ENCODE data around the gene SPIRE1.

The SPIRE1 gene

DNA sequence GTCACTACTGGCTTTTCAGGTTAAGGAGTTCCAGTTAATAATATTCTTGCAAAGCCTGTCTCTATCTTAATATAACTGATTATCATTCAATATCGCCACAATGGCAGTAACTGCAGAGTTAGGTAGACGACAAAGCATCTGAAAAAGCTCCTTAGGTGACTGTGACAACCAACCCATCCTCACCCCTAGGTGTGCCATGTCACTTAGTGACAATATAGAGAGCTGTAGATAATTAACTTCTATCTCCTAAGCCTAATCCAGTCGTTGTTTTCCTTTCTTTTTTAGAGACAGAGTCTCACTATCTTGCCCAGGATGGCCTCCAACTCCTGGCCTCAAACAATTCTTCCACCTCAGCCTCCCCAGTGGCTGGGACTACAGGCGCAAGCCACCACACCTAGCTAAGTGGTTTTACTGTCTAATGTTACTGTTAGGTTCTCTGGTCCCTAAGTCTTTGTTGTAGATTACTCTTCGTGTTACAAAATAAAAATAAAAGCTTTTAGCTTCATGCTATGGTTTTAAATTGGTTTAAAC is 65.2 kb downstream of the SPIRE1 start:
- DNase-seq (ENCODE audit: low read depth), result no peak
- H3K4me3 ChIP-seq (ENCODE audit: low read depth, low read length), result no peak overlapping the region
- TF ChIP-seq CTCF (IDR thresholded peaks at IDR 0.05; ENCODE audit: control insufficient read depth, extremely low read depth, insufficient read depth), result no peak

- H3K4me3 ChIP-seq (ENCODE audit: low read depth, low read length), result peak overlapping the region; percentile 19; the same call in 1 of the 2 replicates
- peak; percentile 96 for DNase-seq (ENCODE audit: low read depth)
- no peak for TF ChIP-seq CTCF (IDR thresholded peaks at IDR 0.05; ENCODE audit: control insufficient read depth, extremely low read depth, insufficient read depth)
Measured at GRCh38 chr18:12589448-12589847, 68.5 kb downstream of the SPIRE1 start.

- TF ChIP-seq CTCF (IDR thresholded peaks at IDR 0.05; ENCODE audit: control insufficient read depth, extremely low read depth, insufficient read depth), result no peak
- no peak for DNase-seq (ENCODE audit: low read depth)
- no peak overlapping the region for H3K4me3 ChIP-seq (ENCODE audit: low read depth, low read length)
Measured at GRCh38 chr18:12586956-12587355, 71.0 kb downstream of the SPIRE1 start.

DNA sequence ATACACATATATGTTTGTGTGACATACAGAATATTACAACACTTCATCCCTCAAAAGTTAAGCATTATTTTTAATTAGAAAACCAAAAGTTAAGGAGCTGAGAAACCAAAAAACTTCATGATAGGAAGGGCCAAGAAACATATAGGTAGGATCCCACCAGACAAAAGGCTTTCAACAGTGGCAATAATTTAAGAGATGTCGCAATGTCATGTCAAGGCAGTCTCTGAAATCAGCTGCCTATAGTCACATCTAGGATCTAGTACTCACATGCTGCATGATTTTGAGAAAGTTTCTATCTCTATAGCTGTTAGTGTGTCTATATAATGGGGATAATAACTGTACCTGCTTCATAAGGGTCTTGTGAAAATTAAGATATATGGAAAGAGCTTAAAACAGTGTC is 72.7 kb downstream of the SPIRE1 start:
- H3K4me3 ChIP-seq (ENCODE audit: low read depth, low read length), result no peak overlapping the region
- no peak for TF ChIP-seq CTCF (IDR thresholded peaks at IDR 0.05; ENCODE audit: control insufficient read depth, extremely low read depth, insufficient read depth)
- DNase-seq (ENCODE audit: low read depth), result no peak

DNA sequence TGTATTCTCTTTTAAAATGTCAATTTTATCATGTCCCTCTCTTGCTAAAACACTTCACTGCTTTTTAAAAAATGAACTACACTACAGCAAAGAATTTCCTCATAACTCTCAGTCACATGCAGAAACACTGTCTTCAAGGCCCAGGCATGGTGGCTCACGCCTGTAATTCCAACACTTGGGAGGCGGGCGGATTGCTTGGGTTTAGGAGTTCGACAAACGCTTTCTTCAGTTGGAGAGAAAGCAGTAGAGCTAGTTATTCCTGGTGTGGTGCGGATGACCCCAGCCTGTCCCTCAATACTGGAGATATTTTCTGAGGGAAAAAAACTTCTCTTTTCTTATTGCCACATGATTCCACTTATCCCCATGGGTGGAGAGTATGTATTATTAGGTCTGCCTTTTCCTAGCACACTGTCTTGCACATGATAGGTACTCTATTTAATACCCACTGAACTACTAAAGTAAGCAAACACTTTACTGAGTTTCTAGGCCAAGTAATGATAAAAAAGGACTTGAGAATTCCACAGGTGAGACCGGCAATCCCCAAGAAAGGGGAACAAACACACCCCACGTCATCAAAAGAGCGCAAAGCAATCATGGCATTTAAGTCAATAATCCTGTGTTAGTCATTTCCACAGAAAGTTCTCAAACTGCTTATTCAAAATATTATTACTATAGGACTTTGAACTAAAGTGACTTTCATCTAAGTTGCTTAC is 77.1 kb downstream of the SPIRE1 start:
- no peak for TF ChIP-seq CTCF (IDR thresholded peaks at IDR 0.05; ENCODE audit: control insufficient read depth, extremely low read depth, insufficient read depth)
- no peak for DNase-seq (ENCODE audit: low read depth)
- no peak overlapping the region for H3K4me3 ChIP-seq (ENCODE audit: low read depth, low read length)

- no peak for DNase-seq (ENCODE audit: low read depth)
- TF ChIP-seq CTCF (IDR thresholded peaks at IDR 0.05; ENCODE audit: control insufficient read depth, extremely low read depth, insufficient read depth), result no peak
- no peak overlapping the region for H3K4me3 ChIP-seq (ENCODE audit: low read depth, low read length)
Measured at GRCh38 chr18:12579775-12580174, 78.1 kb downstream of the SPIRE1 start.

GRCh38 chr18:12577848-12578247 is 80.1 kb downstream of the SPIRE1 start:
- TF ChIP-seq CTCF (IDR thresholded peaks at IDR 0.05; ENCODE audit: control insufficient read depth, extremely low read depth, insufficient read depth), result no peak
- H3K4me3 ChIP-seq (ENCODE audit: low read depth, low read length), result no peak overlapping the region
- no peak for DNase-seq (ENCODE audit: low read depth)

All from LNCaP clone FGC (cell line).